ENCODE measurements around the gene ADAT3.

The ADAT3 gene

DNA sequence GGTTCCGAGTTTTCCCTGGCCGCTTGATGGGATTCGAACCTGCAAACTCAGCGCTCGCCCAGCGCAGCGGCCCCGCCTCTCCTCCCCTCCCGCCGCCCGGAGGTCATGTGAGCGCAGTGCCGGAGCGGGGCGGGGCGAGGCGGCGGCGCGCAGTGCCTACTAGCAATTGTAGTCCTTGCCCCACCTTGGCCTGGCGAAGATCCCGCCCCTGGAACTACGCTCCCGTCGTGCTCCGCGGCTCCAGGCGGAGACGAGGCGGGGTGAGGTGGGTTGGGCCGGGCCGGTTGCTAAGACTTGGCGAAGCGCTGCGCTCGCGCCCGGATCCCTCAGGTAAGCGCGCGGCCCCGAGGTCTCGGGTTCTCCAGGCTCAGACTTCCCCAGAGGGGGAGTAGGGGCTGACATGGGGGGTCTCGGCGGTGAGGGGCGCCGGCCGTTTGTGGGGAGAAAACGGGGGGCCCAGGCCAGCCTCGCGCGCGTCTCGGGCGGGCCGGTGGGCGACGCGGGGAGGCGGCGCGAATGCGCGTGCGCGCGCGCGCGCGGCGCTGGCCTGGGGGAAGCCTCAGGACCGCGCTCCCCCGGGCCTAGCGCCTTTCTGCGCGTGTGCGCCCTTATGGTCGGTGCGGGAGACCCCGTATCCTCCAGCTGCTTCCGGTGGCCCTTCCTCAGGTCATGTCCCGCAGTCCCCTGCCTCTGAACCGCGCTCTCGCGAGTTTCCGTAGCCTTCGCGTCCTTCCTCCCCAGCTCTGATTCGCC, at the start of gene ADAT3, which contains the start of gene SCAMP4:
TSS of gene ADAT3 (plus strand) at position 290 of the 753 bp plus-strand sequence. CDS start 6,649 bp downstream, outside the sequence.
TSS of gene SCAMP4 (plus strand) at position 290 of the 753 bp plus-strand sequence. CDS start 9,621 bp downstream, outside the sequence.
- peak; percentile 98 to 99 for DNase-seq

DNA sequence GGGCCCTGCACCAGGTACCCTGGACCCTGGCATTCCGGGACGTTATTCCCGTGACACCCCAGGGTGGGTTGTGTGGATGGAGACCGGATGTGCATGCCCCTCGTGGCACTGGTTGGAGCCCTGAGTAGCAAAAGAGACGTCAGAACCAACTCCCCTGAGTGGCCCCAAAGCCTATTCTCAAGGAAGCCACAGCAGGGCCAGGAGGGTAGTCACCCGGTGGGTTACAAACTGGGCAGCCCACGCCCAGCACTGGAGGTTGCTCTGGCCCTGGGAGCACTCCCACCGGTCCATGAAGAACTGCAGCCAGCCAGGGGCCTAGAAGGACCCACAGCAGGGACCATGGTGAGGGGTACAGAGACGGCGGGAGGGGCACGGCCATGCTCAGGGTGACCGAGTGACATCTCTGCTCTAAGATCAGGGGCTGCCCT, 49.4 kb upstream of the ADAT3 start:
- peak in 1 of 2 donors; percentile 50 for DNase-seq

DNA sequence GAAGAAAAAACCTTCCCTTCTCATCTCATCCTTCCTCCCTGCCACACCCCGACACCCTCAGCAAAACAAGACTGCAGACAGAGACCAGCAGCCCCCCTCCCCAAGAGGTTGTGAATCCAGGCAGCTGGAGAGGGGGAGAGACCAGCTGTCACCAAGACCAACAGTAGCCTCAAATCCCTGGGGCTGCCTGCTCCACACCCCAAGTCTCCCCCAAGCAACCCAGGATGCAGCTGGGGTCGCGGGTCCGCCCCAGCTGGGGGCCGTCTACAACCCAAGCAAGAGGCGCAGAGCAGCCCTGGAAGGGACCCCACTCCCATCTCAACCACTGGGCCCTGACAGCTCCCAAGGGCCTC, 48.9 kb upstream of the ADAT3 start:
- DNase-seq: no peak

DNA sequence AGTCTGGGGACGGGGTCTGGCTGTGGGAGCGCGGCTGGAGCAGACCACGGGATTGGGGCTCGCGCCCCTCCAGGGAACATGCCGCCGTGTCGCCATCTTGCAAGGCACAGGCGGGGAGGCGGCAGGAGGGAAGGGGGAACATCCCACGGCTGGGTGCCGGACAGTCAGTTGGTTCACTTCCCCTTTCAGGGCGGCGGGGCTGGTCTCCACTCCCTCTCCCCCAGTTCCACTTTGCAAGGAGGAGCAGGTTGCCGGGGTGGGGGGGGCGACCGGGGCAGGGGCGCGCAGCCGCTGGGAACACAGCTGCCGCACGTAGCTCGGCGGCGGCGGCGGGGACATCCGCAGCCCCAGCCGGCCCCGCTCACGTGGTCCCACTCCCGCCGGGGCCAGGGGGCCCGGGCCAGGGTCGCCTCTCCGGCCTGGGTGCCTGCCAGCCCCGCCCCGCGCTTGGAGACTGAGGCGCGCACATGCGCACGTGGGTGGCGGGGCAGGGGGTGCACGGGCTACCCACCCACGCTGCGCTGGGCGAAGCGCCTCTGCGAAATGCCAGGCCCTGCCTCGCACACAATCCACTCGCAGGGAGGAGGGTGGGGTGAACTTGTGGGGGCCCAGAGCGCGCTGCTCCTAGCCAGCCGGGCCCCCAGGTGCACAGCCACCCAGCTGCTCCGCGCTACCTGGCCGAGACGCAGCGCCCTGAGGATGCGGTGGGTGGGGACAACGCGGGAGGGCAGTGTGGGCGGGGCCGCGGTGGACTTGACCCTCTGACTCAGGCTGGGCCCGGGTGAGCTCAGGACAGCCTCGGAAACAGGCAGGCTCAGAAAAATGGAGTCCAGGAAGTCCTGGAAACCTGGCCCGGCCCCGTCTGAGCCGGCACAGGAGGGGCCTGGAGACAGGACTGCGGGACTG, 48.2 kb upstream of the ADAT3 start:
- DNase-seq: peak; percentile 44 to 67

DNA sequence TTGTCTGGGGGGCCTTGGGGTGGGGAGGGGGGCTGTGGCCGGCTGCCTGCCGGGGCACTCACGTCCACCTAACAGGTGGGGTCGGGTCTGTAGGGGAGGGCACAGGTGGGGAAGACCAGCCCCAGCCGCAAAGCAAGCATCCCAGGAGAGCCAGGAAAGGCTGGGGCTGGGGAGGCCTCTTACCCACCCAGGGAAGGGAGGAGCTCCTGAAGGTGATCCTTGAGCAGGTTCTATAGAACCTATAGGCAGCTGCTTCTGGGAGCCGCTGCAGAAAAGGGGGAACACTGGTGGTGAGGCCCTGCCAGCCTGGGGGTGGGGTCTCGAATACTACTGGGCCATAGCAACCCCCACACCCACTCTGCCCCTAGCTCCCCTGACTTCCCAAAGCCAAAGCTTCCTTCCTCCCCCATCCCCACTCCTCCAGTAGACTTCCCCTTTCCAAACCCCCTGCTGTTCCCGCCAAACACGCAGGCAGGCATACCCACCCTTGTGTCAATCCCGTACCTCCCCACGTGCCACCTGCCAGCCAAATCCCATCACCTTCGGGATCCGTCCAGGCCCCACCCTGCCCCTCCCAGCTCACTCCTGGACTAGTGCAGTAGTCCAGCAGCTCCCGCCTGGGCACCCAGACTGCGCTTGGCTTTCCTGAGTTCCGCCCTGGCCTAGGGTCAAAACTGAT, 47.4 kb upstream of the ADAT3 start:
- DNase-seq: no peak

DNA sequence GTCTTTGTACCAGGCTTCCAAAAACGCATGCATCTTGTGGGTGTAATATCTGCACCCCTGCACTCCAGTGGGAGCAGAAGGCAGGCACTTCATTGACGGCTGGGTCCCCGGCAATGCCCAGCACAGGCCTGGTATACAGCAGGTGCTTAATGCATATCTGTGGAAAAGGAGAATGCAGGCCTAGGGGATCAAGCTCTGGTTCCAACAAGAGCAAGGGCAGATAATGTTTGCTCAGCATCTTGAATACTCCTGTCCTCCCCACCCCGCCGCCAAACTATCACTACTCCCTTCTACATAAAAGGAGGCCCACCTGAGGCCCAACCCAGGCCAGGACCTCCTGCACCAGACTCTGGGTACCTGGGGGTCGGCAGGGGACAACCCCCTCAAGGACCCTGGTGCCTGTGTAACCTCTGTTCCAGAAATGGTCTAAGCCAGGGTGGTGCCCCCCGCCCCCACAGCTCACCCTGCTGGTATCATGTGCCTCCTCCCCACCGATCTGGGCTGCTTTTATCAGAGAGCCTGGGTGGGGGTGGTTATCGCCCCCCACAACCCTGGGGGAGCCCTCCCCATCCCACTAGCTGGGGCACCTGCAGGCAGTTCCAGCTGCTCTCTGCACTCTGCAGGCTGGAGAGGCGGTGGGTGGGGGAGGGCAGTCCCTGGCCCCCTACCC, 46.7 kb upstream of the ADAT3 start:
- DNase-seq: no peak

DNA sequence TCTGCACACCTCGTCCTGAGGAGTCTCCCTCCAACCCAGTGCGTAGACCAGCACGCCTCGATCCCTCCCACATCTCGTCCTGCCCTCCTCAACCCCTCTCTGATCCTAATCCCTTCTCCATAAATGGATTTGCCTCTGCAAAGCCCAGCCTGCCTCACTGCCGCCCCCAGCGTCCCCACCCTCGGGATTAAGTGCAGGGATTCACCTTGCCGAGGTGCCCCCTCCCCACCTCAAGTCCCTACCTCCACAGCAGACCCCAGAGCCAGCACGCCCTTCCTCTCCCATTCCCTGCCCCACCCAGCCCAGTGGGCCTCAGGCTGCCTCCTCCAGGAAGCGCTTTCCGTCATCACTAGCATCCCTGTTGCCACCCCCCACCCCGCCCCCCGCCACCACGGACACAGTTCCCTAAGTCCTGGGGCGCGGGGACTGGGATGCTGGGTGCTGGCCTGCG, 45.8 kb upstream of the ADAT3 start:
- no peak for DNase-seq

DNA sequence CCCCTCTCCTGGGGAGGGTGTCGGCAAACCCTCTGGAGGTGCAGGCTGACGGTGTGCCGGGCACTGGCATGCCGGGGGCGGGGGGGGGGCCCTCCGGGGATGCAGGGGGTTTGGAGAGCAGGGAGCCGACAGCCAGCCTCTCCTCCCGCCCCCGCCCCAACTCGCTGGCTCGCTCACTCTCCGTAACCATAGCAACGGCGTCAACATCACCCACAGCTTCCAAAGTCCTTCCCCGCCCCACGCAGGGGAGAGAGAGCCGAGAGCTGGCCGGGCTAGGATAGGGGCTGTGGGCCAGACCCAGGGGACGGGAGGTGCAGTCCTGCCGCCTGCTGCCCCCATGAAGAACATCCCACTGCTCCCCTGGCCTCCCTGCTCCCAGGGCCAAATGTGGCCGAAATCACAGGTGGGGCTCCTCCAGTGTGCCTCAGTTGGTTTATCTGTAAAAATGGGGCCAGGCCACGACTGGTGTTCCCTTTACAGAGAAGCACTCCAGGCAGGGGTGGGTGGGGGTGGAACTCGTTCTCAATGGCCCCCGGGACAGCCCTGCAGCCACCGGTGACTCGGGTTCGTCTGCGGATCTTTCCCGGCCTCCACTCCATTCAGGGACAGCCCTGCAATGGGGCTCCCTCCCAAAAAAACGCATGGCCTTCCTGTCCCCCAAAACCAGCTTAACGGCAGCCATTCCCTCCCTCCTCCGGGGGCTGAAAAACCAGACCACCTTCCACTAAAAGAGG, 45.0 kb upstream of the ADAT3 start:
- peak in 1 of 2 donors; percentile 64 for DNase-seq

DNA sequence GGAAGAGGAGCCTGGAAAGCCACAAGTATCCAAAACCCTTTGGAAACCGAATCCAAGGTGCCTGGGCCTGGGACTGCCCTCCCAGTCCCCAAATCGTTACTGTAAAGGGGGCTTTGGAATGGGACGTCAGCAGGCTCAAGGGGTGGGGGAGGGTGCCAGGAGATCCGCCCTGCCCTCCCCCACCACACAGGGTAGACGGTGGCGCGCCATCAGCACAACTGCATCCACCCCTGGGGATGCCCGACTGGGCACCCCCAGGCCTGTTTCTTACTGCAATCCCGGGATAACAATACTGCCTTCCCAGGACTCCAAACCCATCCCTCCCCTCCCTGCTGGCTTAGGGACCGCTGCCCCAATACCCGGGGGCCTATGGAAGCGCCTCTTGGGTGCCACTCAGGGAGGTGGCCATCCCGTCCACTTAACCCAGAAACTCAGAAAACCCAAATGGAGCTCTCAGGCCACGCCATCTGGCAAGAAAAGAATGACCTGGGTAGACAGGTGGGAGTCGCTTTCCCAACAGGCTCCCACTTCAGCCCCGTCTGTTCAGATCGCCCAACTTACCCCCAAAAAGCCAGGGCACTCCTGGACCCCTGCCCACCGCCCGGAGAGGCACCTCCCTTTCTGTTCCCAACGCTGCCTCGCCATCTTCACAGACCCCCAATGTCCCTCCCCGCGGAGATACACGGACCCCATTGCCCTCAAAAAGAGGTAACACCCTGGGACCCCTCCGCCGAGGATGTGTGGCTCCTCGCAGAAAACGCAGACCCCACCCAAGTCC, 44.2 kb upstream of the ADAT3 start:
- no peak for DNase-seq

DNA sequence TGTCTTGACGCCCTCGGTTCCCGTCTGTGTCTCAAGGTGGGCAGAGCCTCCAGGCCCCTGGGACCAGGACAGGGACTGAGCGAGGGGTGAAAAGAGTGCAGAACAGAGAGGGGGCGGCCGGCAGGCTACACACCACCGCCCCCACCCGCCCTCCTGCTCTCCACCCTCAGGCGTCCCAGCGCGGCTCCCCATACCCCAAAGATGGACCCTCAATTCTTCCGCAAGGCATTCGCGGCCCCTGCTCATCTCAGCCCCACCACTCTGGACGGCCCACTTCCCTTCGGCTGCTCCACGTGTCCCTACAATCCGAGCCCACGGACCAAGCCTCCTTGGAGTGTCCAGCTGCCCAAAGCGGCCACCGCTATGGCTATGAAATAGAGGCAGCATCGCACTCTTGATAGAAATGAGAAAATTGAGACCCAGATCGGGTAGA, 43.6 kb upstream of the ADAT3 start:
- DNase-seq: no peak

DNA sequence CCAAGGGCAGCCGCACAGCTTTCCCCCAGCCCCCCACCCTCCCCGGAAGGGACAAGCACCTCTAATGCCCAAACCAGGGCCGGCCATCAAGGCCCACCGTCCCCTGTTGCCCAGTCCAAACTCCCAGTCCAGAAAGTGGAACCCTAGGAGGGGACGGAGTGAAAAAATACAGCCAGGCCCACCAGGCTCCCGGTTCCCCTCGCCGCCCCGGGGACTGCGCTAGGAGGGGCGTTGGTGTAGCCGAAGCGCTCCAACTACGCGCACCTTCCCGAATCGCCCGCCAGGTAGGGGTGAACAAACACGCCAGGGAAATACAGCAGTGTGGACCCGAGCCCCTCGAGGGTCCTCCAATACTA, 43.2 kb upstream of the ADAT3 start:
- DNase-seq: no peak

DNA sequence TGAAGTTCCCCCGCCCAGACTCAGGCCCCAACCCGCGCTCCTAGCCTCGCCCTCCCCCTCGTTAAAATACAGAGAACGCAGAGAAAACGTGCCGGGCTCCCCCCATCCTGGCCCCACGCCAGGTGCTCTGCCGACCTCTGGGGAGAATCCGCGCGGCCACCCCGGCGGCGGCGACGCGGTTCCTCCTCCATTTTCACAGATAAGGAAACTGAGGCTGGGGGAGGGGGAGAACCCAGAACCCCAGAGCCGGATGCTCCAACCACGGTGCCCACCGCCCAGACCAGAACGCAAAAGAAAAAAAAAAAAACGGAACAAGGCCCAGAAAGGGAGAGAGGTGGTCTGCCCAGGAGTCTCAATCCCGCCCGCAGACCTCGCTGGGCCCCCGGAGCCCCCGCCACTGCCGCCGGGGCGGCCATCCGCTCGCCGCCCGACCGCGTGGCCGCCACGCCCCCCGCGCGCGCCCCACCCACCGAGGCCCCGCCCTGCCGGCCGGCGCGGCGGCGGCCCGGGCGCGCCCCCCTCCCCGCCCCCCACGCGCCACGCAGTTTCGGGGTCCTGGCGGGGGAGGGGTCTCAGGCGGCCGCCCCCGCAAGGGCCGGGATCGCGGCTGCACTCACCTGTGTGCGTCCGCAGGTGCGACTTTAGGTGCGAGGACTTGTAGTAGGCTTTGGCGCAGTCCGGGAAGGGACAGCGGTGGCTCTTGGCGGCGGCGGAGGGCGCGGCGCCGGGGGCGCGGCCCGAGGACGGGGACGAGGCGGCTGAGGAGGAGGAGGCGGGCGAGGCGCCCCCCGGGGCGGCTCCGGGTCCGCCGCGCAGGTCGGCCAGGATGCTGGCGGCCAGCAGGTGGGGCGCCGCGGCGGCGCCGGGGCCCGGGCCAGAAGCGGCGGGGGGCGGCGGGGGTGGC, 42.5 kb upstream of the ADAT3 start:
- DNase-seq: peak; percentile 66 to 73

DNA sequence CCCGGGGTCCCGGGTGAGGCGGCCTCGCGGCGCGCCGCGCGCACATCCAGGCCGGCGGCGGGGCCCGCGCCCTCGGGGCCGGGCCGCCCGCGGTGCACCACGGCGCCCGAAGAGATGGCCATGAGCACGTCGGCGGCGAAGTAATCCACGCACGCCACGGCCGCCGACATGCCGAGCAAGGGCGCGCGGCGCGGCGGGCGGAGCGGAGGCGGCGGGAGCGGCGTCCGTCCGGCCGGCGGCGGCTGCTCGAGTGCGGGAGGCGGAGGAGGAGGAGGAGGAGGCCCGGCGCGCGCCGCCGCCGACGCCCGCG, 41.9 kb upstream of the ADAT3 start, which contains the start of gene KLF16:
TSS of gene KLF16 (minus strand) at position 252 of the 310 bp plus-strand sequence. CDS start at position 170, 82 bp downstream.
- no peak for DNase-seq

DNA sequence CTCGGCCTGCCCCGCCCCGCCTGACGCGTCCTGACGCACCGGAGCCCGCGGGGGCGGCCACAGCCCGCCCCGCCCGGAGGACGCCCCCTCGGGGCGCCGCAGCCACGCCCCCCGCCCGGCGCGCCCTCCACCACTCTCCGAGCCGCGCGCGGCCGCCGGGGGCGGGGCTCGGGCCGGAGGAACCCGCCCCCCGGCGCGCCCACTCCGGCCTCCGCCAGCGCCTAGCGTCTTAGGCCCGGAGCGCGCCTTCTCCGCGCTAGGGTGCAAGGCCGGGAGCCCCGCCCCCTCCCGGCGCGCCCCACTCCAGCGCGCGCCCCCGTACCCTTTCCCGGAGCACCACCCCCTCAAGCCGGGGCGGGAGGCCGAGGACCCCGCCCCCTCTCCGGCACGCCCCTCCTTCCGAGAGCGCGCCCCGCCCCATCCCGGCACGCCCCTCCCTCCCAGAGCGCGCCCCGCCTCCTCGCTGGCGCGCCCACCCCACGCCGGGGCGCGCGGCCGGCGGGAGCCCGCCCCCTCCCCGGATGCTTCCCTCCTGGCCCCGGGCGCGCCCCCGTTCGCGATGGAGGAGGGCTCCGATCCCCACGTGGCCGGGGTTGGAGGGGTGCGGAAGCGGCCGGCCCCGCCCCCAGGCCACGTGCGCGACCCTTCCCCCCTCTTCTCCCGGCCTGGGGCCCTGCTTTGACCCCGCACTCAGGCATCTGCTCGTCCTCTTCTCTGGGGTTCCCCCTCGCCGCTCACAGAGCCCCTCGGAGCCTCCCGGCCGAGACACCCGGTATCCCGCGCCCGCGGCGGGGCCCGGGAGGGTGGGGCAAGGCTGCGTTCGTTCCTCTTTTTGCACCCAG, 41.3 kb upstream of the ADAT3 start:
- DNase-seq: peak; percentile 94 to 95

DNA sequence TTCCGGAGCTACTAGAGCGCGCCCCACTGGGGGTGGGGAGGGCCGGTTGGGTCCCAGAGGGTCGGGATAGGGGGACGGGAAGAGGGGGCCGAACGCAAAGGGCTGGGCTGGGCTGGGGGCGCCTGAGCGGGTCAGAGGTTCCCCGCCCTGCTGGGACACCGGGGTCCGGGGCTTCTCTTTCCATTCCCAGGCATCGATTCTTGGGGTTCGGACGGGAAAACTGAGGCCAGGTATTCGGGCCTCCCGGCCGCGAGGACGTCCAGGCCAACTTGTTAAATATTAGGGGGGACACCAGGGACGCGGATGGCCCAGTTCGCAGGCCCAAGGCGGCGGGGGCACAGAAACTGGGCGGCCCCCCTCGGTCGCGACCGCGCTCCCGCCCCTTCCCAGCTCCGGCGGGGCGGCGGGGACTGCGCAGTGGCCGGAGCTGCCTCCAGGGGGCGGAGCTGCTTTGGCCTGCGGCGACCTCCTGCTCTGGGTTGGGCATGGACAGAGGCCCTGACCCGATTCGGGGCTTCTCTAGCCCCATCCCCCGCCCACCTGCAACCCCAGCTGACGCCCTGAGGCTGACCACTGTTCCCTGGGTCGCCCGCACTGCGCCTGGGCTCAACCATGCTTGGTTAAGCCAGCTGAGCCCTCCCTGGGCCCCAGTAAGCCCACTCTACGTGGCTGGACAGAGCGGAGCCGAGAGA, 40.6 kb upstream of the ADAT3 start:
- peak; percentile 69 to 72 for DNase-seq

DNA sequence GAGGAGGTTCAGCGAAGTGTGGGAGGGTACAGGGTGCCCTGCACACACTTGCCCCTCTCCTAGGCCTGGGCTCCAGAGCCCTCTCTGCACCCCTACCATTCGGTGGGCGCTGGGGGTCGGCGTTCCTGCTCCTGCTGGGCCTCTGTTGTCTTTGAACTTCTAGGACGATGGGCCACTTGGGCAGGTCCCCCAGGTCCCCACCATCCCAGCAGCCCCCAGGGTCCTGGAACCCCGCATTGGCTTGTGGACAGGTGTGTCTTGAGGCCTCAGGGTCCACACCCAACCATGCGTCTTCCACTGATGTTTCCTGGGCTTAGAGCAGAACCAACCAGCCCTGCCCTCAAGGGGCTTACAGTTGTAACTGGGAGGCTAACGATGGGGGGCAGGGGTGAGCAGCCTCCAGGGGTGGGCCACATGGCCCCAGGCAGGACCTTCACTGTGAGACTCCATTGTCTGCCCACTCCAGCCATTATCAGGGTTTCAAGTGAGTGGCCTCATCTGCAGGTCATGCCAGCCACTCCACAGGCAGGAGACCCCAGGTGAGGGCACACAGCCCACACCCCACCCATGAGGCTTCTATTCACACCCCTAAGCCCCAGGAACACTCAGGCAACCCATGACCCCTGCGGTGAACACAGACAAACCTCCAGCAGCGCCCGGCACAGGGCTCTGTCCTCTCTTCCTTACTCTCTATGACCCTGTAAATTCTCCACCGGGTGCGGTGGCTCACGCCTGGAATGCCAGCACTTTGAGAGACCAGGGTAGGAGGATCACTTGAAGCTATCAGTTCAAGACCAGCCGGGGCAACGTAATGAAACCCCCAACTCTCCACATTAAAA, 39.8 kb upstream of the ADAT3 start:
- DNase-seq: no peak

DNA sequence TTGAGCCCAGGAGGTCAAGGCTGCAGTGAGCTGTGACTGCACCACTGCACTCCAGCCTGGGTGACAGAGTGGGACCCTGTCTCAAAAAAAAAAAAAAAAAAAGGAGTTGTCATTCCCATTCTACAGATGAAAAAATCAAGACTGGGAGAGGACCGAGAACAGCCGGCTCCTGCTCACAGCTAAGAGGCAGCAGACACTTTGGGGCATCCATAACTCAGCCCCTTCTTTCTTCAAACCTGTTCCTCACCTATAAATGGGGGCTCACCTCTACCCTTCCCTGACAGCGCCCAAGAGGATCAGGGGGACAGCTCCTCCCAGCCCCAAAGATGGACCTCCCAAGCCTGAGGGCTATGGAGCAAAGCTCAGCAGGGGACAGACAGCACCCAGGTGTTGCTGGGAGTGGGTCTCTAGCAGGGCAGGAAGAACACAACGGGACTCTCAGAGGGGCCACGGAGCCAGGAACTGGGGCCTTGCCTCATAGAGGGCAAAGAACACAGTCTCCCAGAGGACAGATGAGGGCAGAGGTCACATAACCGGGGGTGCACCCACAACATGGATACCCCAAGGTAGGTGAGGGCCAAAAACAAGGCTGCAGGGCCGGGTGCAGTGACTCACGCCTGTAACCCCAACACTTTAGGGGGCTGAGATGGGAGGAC, 38.4 kb upstream of the ADAT3 start:
- no peak for DNase-seq

All from stimulated activated CD4-positive, alpha-beta T cell treated with anti-CD3 and anti-CD28 coated beads, Interleukin-2, amount 100 ng/mL, for 24 hours (primary cell).